ENCODE results near the gene NT5C2.

Gene NT5C2

DNA sequence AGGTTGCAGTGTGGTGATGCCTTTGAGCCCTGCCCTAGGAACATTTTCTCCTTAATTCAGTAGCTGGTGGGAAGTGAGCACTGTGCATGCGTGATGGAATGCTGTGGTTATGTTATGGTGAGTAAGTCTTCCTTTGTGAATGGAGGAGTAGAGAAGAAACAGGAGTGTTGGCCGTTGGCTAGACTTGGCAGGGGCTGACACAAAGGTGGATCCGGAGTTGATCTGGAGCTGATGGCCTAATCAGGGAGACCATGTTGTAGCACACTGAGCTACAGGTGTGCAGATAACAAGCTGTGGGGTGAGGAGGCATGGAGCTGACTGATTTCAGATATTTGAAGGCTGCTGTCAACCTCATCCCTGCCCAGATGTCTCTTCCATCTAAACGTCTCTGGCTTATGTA lies 152.7 kb downstream of the NT5C2 start:
- Histone ChIP-seq H3K27ac (no peak overlapping the region), H3K4me3 (no peak overlapping the region), H3K9ac (ENCODE audit: insufficient read length) (no peak overlapping the region), H3K9me3 (ENCODE audit: low read depth, low read length) (no peaks in the 10 kb centered on the region), H3K36me3 (ENCODE audit: insufficient read depth, low read length) (no peaks in the 10 kb centered on the region)
- no peak for DNase-seq (ENCODE audit: low read depth, low spot score)
- no peak for TF ChIP-seq POLR2AphosphoS5 (IDR thresholded peaks at IDR 0.05; ENCODE audit: borderline replicate concordance, low read depth, low read length)
- no peak for TF ChIP-seq FOXP2 (optimal IDR thresholded peaks at IDR 0.05; ENCODE audit: control extremely low read depth, extremely low read length, insufficient read depth)
- no peak for TF ChIP-seq EZH2 (IDR thresholded peaks at IDR 0.05)

DNA sequence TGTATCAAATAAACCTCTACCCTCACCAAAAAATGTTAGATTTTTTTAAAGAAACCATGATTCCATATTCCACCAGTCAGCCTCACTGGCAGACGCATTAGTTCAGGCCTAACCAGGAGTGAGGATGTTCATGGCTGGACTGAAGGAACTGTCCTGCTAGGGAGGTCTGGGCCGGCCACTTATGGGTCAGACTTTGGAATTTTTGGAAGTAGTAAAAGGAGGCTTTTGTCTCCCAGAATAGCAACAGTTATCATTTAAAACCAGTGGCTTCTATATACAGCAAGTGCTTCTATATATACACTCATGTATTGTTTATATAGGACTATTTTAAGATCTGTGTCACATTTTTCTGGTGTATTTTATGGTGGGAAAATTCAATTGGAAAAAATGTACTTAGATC lies 154.5 kb downstream of the NT5C2 start:
- Histone ChIP-seq H3K27ac (no peak overlapping the region), H3K4me3 (no peak overlapping the region), H3K9me3 (ENCODE audit: low read depth, low read length) (no peaks in the 10 kb centered on the region), H3K9ac (ENCODE audit: insufficient read length) (no peak overlapping the region), H3K36me3 (ENCODE audit: insufficient read depth, low read length) (no peaks in the 10 kb centered on the region)
- no peak for DNase-seq (ENCODE audit: low read depth, low spot score)
- TF ChIP-seq FOXP2 (optimal IDR thresholded peaks at IDR 0.05; ENCODE audit: control extremely low read depth, extremely low read length, insufficient read depth) (no peak), POLR2AphosphoS5 (IDR thresholded peaks at IDR 0.05; ENCODE audit: borderline replicate concordance, low read depth, low read length) (no peak), EZH2 (IDR thresholded peaks at IDR 0.05) (no peak)

Data from SK-N-MC (cell line).